ENCODE results near the gene C22orf15.

DNA sequence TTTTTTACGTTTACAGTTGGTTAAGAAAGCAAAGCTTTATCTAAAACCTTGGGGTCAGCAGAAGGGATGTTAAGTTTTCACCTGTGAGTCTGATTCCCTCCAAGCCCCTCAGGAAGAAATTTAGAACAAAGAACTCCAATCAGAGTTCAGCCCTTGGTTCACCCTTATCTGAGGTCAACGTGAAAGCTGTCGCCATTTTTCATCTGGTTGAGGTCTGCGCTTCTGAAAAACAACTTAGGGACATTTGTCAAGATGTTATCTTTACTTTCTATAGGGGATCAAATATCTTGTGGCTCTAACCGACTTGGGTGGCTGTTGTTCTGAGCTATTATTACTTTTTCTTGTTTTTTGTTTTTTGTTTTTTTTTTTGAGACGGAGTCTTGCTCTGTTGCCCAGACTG lies 41.9 kb upstream of the C22orf15 start:
- TF ChIP-seq CTCF (IDR thresholded peaks at IDR 0.05) (no peak), POLR2A (IDR thresholded peaks at IDR 0.05) (no peak)
